WERI-Rb-1 (cell line): ENCODE measurements around the gene GNAO1.

Source experiments
- DNase-seq: peaks from one replicate; pipeline ENCODE4 v3.0.0-alpha.2; 2020
- H3K27ac ChIP-seq: fragments of 250-450 bp; sonication (Bioruptor Pico); 2 replicates; pipeline ENCODE4 v1.5.1; 2020; ENCODE audit warnings: mild to moderate bottlenecking, moderate library complexity
- H3K27me3 ChIP-seq: fragments of 250-450 bp; sonication (Bioruptor Pico); 2 replicates; pipeline ENCODE4 v1.5.1; 2021; ENCODE audit warnings: mild to moderate bottlenecking, low read depth, moderate library complexity; ENCODE audit not compliant: insufficient read depth, severe bottlenecking
- H3K36me3 ChIP-seq: fragments of 250-450 bp; sonication (Bioruptor Pico); 2 replicates; pipeline ENCODE4 v1.5.1; 2020; ENCODE audit warnings: mild to moderate bottlenecking, moderate library complexity
- H3K4me3 ChIP-seq: 2 replicates; pipeline ENCODE4 v1.5.1; 2011; ENCODE audit warnings: low read depth, mild to moderate bottlenecking, control low read depth, low read length
- H3K9me3 ChIP-seq: fragments of 250-450 bp; sonication (Bioruptor Pico); 2 replicates; pipeline ENCODE4 v1.5.1; 2021; ENCODE audit warnings: mild to moderate bottlenecking, moderate library complexity; ENCODE audit not compliant: severe bottlenecking
- CTCF ChIP-seq: IDR thresholded peaks from 2 replicates; pipeline ENCODE4 v1.5.1; 2011; ENCODE audit warnings: low read depth, mild to moderate bottlenecking, control low read depth, inconsistent platforms, low read length

Gene GNAO1

DNA sequence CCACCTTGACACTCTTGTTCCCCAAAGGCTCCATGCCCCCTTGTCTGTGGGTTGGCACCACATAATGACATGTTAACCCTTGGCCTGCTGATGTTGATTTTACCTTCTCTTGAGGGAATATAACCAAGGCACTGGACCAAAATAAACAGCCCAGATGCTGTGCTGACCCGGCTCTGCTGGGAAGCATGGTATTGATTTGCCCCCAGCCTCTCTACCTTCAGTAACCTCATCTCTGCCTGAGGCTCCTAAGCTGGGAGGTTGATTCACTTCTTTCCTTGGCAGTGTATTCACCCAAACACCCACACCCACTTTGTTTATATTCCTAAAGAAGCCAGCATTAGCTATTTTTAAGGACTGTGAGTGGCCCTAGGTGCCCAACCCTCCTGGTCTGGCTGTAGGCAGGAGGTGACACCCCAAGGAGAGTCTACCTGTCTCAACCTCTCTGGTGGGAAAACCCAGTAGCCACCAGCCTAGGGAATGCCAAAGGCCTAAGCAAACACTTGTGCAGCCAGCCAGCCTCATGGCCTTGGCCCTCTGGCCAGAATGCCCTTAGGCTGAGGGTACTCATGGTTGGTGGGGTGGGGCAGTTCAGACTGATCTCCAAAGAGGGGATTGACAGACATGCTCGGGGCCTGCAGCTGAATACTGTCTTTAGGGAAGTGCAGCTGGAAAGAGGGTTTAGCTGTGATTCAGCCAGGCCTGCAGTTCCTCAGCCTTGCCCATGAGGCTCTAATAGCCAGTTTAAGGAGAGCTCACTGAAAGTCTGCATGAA, 42.7 kb downstream of the GNAO1 start:
- TF ChIP-seq CTCF: no peak
- Histone ChIP-seq H3K36me3 (no peaks in the 10 kb centered on the region; the same call in 1 of the 2 replicates), H3K27ac (no peak overlapping the region), H3K27me3 (no peaks in the 10 kb centered on the region), H3K4me3 (no peak overlapping the region), H3K9me3 (no peaks in the 10 kb centered on the region)
- DNase-seq: no peak

GRCh38 chr16:56234737-56235136, 43.4 kb downstream of the GNAO1 start:
- Histone ChIP-seq H3K27me3 (no peaks in the 10 kb centered on the region), H3K27ac (no peak overlapping the region), H3K4me3 (no peak overlapping the region), H3K36me3 (no peaks in the 10 kb centered on the region; the same call in 1 of the 2 replicates), H3K9me3 (no peaks in the 10 kb centered on the region)
- DNase-seq: no peak
- TF ChIP-seq CTCF: no peak

GRCh38 chr16:56237451-56237930, 46.2 kb downstream of the GNAO1 start:
- TF ChIP-seq CTCF: no peak
- no peak overlapping the region for H3K4me3 ChIP-seq
- no peak for DNase-seq

DNA sequence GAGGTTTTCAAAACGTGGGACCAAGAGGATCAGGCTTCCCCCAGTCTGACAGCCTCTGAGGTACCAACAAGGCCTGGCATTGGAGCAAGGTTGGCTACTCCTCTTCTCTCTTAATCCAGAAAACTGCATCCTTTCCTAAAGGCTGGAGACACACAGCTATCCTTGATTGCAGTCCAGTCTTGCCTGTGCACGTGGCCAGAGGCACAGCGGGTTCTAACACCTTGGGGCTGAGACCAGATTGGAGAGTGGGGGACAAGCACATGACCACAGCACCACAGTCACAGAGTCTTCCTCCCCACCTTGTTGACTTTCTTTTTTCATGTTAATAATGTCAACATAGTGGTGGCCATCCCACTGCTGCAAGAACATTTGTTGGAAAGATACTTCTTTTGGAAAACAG, 46.9 kb downstream of the GNAO1 start:
- H3K4me3 ChIP-seq: no peak overlapping the region
- DNase-seq: no peak
- TF ChIP-seq CTCF: no peak
- H3K9me3 ChIP-seq: no peaks in the 10 kb centered on the region
- H3K36me3 ChIP-seq: no peaks in the 10 kb centered on the region; the same call in 1 of the 2 replicates
- no peaks in the 10 kb centered on the region for H3K27me3 ChIP-seq
- H3K27ac ChIP-seq: no peak overlapping the region

More at GRCh38 chr16:56237451-56237930, 46.2 kb downstream of the GNAO1 start:
- no peaks in the 10 kb centered on the region; the same call in 1 of the 2 replicates for H3K36me3 ChIP-seq
- H3K27ac ChIP-seq: no peak overlapping the region
- no peaks in the 10 kb centered on the region for H3K9me3 ChIP-seq
- H3K27me3 ChIP-seq: no peaks in the 10 kb centered on the region

DNA sequence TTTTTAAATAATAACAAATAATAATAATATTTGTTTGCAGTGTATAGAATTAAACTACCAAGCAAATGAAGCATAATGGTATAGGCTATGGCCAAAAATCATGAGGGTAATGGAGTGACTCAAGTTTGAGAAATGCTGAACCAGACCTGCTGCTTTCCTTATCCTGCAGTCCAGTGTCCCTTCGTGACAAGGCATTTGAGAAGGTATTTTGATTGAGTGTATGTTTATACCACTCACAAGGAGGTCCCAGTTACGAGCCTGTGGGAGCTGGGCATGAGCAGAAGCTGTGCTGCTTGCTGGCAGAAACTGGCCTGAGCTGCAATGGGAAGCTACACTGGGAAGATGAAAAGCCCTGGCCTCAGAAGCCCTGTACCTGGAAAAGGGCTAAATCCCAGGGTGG, 50.3 kb downstream of the GNAO1 start:
- Histone ChIP-seq H3K9me3 (no peaks in the 10 kb centered on the region), H3K36me3 (no peaks in the 10 kb centered on the region), H3K4me3 (no peak overlapping the region), H3K27ac (no peak overlapping the region), H3K27me3 (no peaks in the 10 kb centered on the region)
- no peak for DNase-seq
- no peak for TF ChIP-seq CTCF

DNA sequence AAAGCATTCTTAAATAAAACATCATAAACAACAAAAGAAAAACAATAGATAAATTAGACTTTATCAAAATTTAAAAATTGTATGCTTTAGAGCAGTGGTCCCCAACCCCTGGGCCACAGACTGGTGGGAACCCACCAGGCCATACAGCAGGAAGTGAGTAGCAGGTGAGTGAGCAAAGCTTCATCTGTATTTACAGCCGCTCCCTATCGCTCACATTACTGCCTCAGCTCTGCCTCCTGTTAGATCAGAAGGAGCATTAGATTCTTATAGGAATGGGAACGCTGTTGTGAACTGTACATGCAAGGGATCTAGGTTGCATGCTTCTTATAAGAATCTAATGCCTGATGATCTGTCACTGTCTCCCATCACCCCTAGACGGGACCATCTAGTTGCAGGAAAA, 51.5 kb downstream of the GNAO1 start:
- no peak for TF ChIP-seq CTCF
- Histone ChIP-seq H3K36me3 (no peaks in the 10 kb centered on the region), H3K4me3 (no peak overlapping the region), H3K9me3 (no peaks in the 10 kb centered on the region), H3K27ac (no peak overlapping the region), H3K27me3 (no peaks in the 10 kb centered on the region)
- DNase-seq: no peak
